GM18907 (cell line): ENCODE data around the gene ACY1.

Source experiments
- ATAC-seq: cut with Tn5 transposase; IDR thresholded peaks from one replicate; pipeline ENCODE4 v1.9.1; 2021; ENCODE audit warnings: mild to moderate bottlenecking, moderate library complexity; ENCODE audit not compliant: unreplicated experiment

The ACY1 gene

GRCh38 chr3:51945926-51946705, 37.2 kb upstream of the ACY1 start:
- no peak for ATAC-seq

DNA sequence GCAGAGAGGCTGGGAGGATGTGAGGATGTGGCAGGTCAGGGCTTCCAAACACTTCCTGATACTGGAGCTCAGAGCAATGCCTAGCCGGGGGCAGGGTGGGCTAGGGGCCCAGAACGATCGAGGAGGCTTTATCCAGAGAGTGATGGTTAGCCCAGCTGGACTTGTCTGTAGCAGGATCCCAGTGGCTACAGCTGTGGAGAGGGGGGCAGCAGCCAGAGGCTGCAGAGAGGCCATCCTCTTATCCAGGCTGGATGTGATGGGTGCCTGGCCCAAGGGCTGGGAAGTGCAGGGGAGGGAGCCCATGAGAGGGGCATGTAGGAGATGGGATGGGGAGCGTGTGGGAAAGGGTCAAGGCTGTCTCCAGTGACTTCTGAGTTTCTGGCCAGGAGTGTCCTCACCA, 36.5 kb upstream of the ACY1 start:
- no peak for ATAC-seq

GRCh38 chr3:51947215-51947900, 36.0 kb upstream of the ACY1 start:
- no peak for ATAC-seq

GRCh38 chr3:51948016-51948580, 35.2 kb upstream of the ACY1 start:
- no peak for ATAC-seq

- no peak for ATAC-seq
These were observed 34.2 kb upstream of the ACY1 start for GRCh38 chr3:51949121-51949520.

DNA sequence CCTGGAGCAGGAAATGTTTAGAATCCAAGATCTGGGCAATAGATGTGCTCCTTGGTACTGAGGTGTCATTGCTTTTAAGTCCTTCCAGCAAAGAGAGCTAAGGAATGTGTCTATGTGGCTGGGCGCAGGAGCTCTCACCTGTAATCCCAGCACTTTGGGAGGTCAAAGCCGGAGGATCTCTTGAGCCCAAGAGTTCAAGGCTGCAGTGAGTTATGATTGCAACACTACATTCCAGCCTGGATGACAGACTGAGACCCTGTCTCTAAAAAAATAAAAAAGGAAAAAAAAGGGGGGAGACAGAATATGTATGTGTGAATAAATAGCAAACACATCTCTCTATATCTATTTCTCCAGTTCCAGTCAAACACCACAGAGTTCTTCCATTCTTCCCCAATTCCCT, 32.4 kb upstream of the ACY1 start:
- no peak for ATAC-seq

- no peak for ATAC-seq
These were observed 29.9 kb upstream of the ACY1 start for GRCh38 chr3:51953445-51953844.

DNA sequence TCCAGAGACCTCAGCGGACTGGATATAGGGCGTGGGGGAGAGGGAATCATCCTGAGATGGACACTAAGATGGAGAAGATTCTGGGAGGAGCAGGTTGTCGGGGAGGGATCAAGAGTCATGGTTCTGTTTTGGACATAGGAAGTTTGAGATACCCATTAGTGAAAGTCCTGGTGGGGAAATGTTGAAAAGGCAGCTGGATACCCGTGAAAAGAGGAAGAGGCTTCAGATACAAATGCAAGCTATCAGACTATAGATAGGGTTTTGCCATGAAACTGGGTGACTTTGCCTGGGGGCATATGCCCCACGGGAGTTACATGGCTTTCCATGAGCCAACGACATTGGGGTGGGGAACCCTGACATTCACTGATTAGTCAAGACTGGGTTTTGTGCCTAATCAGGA, 29.2 kb upstream of the ACY1 start:
- no peak for ATAC-seq

DNA sequence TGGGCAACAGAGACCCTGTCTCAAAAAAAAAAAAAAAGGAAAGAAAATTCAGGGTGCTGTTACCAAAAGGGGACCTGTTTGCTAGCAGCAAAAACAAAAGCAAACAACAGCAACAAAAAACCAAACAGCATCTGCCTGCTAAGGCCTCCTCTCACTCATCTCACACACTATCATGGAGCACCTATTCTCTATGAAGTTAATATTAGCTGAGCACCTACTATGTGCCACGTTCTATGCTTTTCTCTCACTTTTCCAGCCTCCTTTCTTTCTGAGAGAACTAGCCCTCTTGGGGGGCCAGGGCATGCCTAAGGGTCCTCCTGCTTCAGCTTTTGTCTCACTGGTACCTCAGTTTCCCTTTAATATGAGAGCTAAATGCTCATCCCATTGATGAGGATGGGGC, 28.6 kb upstream of the ACY1 start:
- ATAC-seq: no peak

DNA sequence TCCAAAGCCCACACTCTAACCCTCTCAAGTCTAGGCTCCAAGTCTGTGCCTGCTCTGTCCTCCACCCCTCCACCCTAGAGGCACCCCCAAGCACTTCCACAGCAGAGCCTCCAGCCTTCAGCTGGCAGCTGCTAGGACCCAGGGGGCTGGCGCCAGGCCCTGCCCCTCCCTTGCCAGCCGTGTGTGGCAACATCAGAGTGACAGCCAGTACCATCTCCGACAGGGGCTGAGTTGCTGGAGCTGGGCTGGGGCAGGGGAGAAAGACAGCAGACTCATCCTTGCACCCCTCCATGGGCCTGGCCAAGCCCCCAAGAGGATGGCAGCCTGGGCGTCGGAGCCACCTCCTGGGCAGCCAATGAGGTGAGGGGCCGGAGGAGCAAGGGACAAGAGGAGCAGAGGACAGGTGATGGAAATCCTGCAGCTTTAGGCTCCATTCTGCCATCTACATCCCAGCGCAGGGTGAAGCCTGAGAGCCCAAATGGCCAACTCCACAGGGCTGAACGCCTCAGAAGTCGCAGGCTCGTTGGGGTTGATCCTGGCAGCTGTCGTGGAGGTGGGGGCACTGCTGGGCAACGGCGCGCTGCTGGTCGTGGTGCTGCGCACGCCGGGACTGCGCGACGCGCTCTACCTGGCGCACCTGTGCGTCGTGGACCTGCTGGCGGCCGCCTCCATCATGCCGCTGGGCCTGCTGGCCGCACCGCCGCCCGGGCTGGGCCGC, 28.0 kb upstream of the ACY1 start, which contains the start of gene GPR62:
Gene GPR62, plus strand, starts transcription at position 207 of the 718 bp plus-strand sequence. Its CDS starts 272 bp downstream, at position 479.
- ATAC-seq: no peak

- peak; percentile 44 for ATAC-seq
These were observed 27.2 kb upstream of the ACY1 start for GRCh38 chr3:51955893-51956770.

DNA sequence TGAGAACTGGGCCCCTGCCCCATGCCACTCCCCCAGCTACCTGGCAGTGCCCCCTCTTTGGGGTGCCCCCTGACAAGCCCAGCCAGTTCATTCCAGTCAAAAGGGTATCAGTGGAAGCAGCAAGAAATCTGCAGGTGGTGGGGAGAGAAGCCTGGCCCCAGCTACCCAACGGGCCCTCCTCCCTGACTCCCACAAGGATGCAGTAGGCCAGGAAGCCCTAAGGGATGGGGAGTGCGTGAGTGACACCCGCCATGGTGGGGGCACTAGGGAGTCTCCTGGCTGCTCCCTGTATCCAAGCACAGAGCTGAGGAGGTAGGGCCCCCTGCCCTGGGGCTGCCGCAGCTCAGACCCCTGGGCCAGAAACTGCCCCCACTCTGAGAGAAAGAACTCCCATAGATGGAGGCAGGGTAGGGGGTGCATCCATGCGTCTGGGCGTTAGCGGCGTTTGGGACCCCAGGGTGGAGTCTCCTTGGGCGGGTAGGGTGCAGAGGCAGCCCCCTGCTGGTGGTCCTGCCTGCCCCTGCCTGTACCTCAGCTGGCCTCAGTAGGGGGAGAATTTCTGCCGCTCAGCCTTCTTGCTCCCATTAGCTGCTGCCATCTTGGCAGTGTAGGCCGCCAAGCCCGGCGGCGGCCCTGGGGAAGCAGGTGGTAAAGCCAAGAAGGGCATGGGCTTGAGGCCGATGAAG, 25.7 kb upstream of the ACY1 start:
- ATAC-seq: no peak

- ATAC-seq: no peak
These were observed 24.5 kb upstream of the ACY1 start for GRCh38 chr3:51958603-51959521.

GRCh38 chr3:51959651-51960050, 23.7 kb upstream of the ACY1 start:
- no peak for ATAC-seq

GRCh38 chr3:51960386-51960785, 22.9 kb upstream of the ACY1 start:
- ATAC-seq: no peak

GRCh38 chr3:51961011-51961410, 22.3 kb upstream of the ACY1 start:
- no peak for ATAC-seq

DNA sequence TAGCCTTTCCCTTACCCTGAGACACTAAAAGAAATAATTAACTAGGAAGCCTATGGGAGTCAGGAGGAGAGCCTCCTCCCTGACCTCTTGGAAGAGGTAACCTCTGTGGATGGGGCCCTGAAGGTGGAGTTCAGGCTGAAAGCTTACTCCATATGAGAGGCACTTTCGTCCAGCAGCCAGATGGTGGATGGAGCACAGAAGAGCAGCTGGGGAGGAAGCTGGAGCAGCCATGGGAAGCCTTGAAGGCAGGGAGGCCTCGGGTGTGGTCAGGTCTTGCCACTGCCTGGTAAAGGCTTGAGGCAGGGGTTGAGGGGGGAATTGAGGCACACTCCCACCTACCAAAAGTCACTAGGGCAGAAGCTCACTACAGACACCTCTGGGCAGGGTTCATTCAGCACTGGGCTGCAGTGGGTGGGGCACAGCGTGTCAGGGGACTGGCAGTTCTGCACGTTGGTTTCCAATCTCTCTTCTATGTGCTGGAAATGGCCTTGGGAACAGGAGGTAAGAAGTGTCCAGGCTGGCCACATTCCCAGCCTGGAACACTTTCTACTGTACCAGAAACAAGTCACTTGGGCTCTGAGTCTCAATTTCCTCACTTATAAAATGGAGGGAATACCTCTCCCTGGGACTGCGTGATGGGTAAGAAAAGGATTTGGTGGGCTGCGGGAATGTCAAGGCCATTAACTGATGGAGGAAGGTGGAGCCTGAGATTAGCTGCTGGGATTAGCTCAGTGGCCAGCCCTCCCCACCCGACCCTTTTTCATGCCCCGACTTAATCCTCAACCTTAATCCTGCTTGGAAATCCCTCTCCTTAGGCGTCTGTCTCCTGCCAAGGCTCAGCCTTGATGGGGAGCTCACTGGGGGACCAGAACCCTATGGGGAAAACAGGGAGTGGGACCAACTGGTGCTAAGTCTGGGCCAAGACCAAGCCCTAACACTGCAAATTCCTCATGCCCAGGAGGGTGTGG, 21.4 kb upstream of the ACY1 start:
- no peak for ATAC-seq
